ENCODE measurements around the gene GAL.

Gene GAL

GRCh38 chr11:68658661-68659060 is 25.7 kb upstream of the GAL start:
- no peak for DNase-seq (ENCODE audit: low read depth in 2 of 2)

- DNase-seq (ENCODE audit: low read depth in 2 of 2) = no peak
Measured at GRCh38 chr11:68659158-68659921, 25.0 kb upstream of the GAL start.

GRCh38 chr11:68660066-68660810 is 24.1 kb upstream of the GAL start:
- DNase-seq (ENCODE audit: low read depth in 2 of 2) = no peak

- no peak for DNase-seq (ENCODE audit: low read depth in 2 of 2)
Measured at GRCh38 chr11:68661014-68661413, 23.3 kb upstream of the GAL start.

- no peak for DNase-seq (ENCODE audit: low read depth in 2 of 2)
Measured at GRCh38 chr11:68661697-68662603, 22.4 kb upstream of the GAL start.

- DNase-seq (ENCODE audit: low read depth in 2 of 2) = no peak
Measured at GRCh38 chr11:68663482-68664010, 20.8 kb upstream of the GAL start.

GRCh38 chr11:68664141-68664540 is 20.2 kb upstream of the GAL start:
- DNase-seq (ENCODE audit: low read depth in 2 of 2) = no peak

- no peak for DNase-seq (ENCODE audit: low read depth in 2 of 2)
Measured at GRCh38 chr11:68664906-68665305, 19.4 kb upstream of the GAL start.

- no peak for DNase-seq (ENCODE audit: low read depth in 2 of 2)
Measured at GRCh38 chr11:68665436-68665835, 18.9 kb upstream of the GAL start.

GRCh38 chr11:68666849-68667248 is 17.5 kb upstream of the GAL start:
- no peak for DNase-seq (ENCODE audit: low read depth in 2 of 2)

- no peak for DNase-seq (ENCODE audit: low read depth in 2 of 2)
Measured at GRCh38 chr11:68667511-68668500, 16.5 kb upstream of the GAL start.

GRCh38 chr11:68669301-68670090 is 14.8 kb upstream of the GAL start:
- no peak for DNase-seq (ENCODE audit: low read depth in 2 of 2)

- no peak for DNase-seq (ENCODE audit: low read depth in 2 of 2)
Measured at GRCh38 chr11:68670208-68670992, 13.9 kb upstream of the GAL start.

- DNase-seq (ENCODE audit: low read depth in 2 of 2) = no peak
Measured at GRCh38 chr11:68673306-68673945, 10.9 kb upstream of the GAL start.

- no peak for DNase-seq (ENCODE audit: low read depth in 2 of 2)
Measured at GRCh38 chr11:68673991-68674390, 10.4 kb upstream of the GAL start.

GRCh38 chr11:68674461-68674860 is 9.9 kb upstream of the GAL start:
- DNase-seq (ENCODE audit: low read depth in 2 of 2) = no peak

- DNase-seq (ENCODE audit: low read depth in 2 of 2) = no peak
Measured at GRCh38 chr11:68677432-68677831, 6.9 kb upstream of the GAL start.

GRCh38 chr11:68678031-68678441 is 6.3 kb upstream of the GAL start:
- DNase-seq (ENCODE audit: low read depth in 2 of 2) = no peak
